VCaP (cell line): ENCODE data around the gene DACH1.

Experiments
- H3K27ac ChIP-seq: fragments of 450-650 bp; 2 replicates; pipeline ENCODE4 v1.5.1; 2017
- TF ChIP-seq, protein P1 (sequence below): fragments of 450-650 bp; conservative IDR thresholded peaks from 2 replicates; pipeline ENCODE4 v1.5.1; 2017; ENCODE audit warnings: mild to moderate bottlenecking, moderate library complexity

DACH1 gene

DNA sequence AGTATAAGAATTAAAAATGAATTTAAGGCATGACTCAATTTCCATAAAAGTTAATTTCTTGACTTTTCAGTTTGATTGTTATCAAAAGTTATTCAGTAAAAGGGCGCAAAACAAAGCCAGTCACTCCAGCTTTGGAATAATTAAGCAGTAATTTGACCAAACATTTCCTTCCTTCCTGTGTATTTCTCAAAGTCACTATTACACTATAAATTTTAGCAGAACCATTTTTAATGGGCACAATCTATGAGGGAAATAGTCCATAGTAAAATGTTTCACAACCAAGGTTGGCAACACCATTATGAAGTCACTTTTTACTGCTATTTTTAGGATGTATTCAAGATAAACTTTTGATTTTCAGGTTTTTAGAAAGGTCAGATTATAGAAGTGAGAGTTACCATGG lies 91.0 kb downstream of the DACH1 start:
- no peak overlapping the region for H3K27ac ChIP-seq
- TF ChIP-seq, protein P1, sequence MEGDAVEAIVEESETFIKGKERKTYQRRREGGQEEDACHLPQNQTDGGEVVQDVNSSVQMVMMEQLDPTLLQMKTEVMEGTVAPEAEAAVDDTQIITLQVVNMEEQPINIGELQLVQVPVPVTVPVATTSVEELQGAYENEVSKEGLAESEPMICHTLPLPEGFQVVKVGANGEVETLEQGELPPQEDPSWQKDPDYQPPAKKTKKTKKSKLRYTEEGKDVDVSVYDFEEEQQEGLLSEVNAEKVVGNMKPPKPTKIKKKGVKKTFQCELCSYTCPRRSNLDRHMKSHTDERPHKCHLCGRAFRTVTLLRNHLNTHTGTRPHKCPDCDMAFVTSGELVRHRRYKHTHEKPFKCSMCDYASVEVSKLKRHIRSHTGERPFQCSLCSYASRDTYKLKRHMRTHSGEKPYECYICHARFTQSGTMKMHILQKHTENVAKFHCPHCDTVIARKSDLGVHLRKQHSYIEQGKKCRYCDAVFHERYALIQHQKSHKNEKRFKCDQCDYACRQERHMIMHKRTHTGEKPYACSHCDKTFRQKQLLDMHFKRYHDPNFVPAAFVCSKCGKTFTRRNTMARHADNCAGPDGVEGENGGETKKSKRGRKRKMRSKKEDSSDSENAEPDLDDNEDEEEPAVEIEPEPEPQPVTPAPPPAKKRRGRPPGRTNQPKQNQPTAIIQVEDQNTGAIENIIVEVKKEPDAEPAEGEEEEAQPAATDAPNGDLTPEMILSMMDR, result no peak

DNA sequence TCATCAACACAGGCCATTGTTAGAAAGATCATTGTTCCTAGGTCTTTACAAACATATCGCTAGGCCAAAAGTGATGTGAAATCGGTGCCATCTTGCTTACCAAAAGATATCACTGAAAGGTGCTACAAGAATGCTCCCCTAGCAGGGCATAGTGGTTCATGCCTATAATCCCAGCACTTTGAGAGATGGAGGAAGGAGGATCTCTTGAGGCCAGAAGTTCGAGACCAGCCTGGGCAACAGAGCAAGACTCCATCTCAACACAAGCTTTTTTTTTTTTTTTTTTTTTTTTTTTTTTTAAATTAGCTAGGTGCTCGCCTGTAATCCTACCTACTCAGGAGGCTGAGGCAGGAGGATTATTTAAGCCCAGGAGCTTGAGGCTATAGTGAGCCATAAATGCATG lies 92.1 kb downstream of the DACH1 start:
- TF ChIP-seq, protein P1, result no peak
- H3K27ac ChIP-seq, result no peak overlapping the region

DNA sequence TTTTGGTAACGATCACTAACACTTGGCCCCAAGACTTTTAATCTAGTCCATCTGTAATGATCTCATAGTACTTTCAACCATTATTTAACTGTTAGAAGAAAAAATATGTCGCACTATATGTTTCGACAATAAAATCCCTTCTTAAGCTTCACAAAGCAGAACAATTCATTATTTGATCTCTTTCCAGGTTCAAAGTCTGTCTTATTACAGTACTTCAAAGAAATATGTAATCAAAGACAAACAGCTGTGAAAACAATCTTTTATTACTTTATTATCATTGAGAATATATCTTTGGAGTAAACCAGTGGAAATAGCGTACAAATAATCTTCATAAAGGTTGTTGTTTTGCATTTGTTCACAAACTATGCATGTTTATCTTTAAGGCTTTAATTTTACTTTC lies 93.5 kb downstream of the DACH1 start:
- H3K27ac ChIP-seq, result no peak overlapping the region
- TF ChIP-seq, protein P1, result no peak

DNA sequence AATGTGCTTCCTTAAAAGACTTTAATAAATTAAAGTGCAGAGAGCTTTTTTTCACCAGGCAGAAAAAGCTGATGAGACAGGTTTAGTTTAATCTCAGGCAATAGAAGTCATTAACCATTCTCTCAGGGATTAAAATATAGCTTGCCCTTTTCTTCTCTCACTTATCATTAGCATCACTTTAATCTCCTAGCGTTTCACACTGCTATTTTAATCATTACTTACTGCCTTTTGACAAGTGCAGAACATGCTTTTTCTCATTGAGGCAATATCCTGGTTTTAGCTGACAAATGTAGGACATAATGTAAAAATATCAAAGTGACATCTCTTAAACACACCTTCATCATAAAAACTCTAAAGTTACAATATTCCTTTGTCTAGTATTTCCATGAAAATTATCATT lies 94.6 kb downstream of the DACH1 start:
- TF ChIP-seq, protein P1, result no peak
- no peak overlapping the region for H3K27ac ChIP-seq

DNA sequence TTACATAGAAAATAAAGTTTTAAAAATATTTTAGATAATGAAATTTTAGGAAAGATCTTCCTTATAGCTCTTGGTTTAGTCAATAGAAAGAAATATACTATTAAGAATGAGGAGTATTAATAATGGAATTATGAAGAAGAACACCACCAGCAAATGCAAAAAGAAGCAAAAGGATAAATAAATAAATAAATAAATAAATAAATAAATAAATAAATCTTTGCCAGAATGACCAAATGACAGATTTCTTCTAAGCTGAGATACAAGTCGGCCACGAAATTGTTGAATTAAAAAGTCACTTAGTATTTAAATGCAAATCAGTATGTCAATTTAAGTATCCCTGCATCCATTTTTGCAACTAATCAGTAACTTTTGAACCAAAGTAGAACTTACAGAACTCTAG lies 95.9 kb downstream of the DACH1 start:
- TF ChIP-seq, protein P1, result no peak
- H3K27ac ChIP-seq, result no peak overlapping the region

DNA sequence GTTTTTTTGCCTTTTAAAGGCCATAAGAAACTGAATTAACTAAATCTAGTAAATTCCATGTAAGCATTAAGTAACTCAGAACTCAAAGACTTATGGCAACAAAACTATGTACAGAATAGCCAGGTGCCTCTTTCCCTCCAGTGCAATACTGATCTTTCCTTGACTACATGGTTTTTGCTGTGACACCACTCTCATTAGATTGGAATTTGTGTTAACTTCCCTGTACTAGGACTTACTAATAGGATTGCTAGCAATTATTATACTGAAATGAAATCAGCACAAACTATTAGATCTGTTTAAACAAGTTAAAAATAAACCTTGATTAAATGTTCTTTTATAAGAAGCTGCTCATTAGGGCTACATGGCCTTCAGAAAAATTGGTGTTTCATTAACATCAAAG lies 96.3 kb downstream of the DACH1 start:
- TF ChIP-seq, protein P1, result no peak
- H3K27ac ChIP-seq, result no peak overlapping the region

DNA sequence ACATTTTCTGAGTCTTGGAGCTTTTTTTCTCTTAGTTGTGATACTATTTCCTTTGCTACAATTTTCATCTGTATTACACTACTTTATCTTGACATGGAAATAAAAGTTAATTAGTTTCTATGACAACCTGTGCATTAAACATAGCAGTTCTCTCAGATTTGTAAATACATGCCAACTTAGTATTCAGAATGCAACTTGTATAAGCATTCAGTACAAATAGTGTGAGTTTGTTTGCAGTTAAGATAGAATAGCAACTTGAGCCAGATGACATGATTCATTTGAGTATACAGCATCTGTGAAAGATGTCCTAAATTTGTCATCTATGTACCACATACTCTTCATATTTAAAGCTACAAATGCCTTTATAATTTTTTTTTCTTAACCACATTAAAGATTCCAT lies 98.1 kb downstream of the DACH1 start:
- TF ChIP-seq, protein P1, result no peak
- no peak overlapping the region for H3K27ac ChIP-seq
